Adrenal gland (tissue), 12 donors: ENCODE results near the gene NR1I3. TPM values are rescaled to one million over a fixed set of nuclear protein-coding genes. Genes with fewer than 3 reads are reported as not detected.

ENCODE experiments used
- DNase-seq, 7 donors: peaks; one replicate each; pipeline ENCODE4 v3.0.0-alpha.2; 2019 to 2020
- H3K27ac ChIP-seq, 5 donors: fragments of 200-600 bp; sonication (generic) in 4 of 5; 1 replicate in 3 of 5; 2 replicates in 2 of 5; pipeline versions ENCODE4 v1.5.1 to v1.8.0; 2016 to 2020; ENCODE audit warnings: mild to moderate bottlenecking in 1 of 5
- H3K27me3 ChIP-seq: fragments of 200-600 bp; 2 replicates; pipeline ENCODE4 v1.8.0; 2021
- H3K36me3 ChIP-seq, 2 donors: fragments of 200-600 bp; replicated peaks in 1 of 2; 1 replicate in 1 of 2; 2 replicates in 1 of 2; pipeline versions ENCODE4 v1.5.1 to v1.8.0; 2018 to 2022
- H3K4me1 ChIP-seq, 2 donors: fragments of 200-600 bp; replicated peaks in 1 of 2; 1 replicate in 1 of 2; 2 replicates in 1 of 2; pipeline versions ENCODE4 v1.5.1 to v1.8.0; 2018 to 2021
- H3K4me3 ChIP-seq, 4 donors: fragments of 200-600 bp; sonication (generic) in 3 of 4; one replicate each; pipeline ENCODE4 v1.5.1; 2016 to 2018
- H3K9me3 ChIP-seq, 3 donors: fragments of 200-600 bp; sonication (generic) in 1 of 3; replicated peaks in 1 of 3; 1 replicate in 2 of 3; 2 replicates in 1 of 3; pipeline versions ENCODE4 v1.5.1 to v1.8.0; 2016 to 2021
- CTCF ChIP-seq, 6 experiments: fragments of 450-650 bp in 4 of 6; fragments of 200-600 bp in 2 of 6; sonication (generic) in 1 of 6; IDR thresholded peaks; 1 replicate in 5 of 6; 2 replicates in 1 of 6; pipeline versions ENCODE4 v1.5.1 to v1.8.0; 2016 to 2021; ENCODE audit warnings: antibody characterized with exemption in 6 of 6, mild to moderate bottlenecking in 2 of 6, moderate library complexity in 1 of 6
- POLR2A ChIP-seq, 2 donors: fragments of 450-650 bp; IDR thresholded peaks; one replicate each; pipeline ENCODE4 v1.6.1; 2017; ENCODE audit warnings: antibody characterized with exemption in 2 of 2, mild to moderate bottlenecking in 2 of 2, moderate library complexity in 1 of 2
- WGBS, 4 donors: extraction: QIAGEN DNeasy Blood & Tissue Kit in 2 of 4; methylation state at CpG; one replicate each; pipeline versions ENCODE4 v1.1.5 to v1.1.7; 2013 to 2017; 5-methylcytosine and 5-hydroxymethylcytosine counted together
- intact Hi-C, 2 donors: fragments of 100-400 bp; cut with DNase I; formaldehyde crosslinking; loops; one replicate each; pipeline versions ENCODE4 v1.14.1 to v1.15.0; 2022 to 2023
- polyA plus RNA-seq, 3 donors: library from polyadenylated mRNA; stranded (reverse); fragments of 200-250 nt in 2 of 3; fragments of 350-450 nt in 1 of 3; fragmentation: Illumina TruSeq in 1 of 3; extraction: RNeasy Lipid Tissue Mini Kit (QIAGEN cat#74804) in 1 of 3; gene quantifications; one replicate each; pipeline ENCODE4 v1.2.3, GENCODE V29; 2013 to 2014
- total RNA-seq, 9 donors: library from RNA; depleted of rRNA in 4 of 9; stranded (reverse); fragments of >200 nt in 4 of 9; fragments of 120-200 nt in 1 of 9; fragmentation: NEBNext Ultra II Directional in 1 of 9; extraction: Animal tissue kit (Norgen Biotek cat#: 25700) in 1 of 9; gene quantifications; one replicate each; pipeline versions ENCODE4 v1.1.0 to v1.2.4, GENCODE V29; 2013 to 2023
- donor health status: healthy with polysubstance abuse.
- donor health status: Bipolar disorder and iron deficiency.
- donor health status: DM: yes; HTN: yes; CAD: no.
- donor health status: DM: no; HTN: no; CAD: no.
- donor health status: DM: no; HTN: no; CAD: no.
- donor health status: DM: yes; HTN: yes; CAD: no.

The NR1I3 gene
- total and polyA plus RNA-seq, 12 donors = 0.16 to 0.50 TPM; not detected in 10

- intact Hi-C loops = no loop called here
- H3K4me1 ChIP-seq = peaks cover 5 to 18% of the 10 kb centered on the region in 2 donors
- no peaks in the 10 kb centered on the region for H3K27me3 ChIP-seq
- WGBS, 4 donors = 94 to 96% (median 95%) methylated on average over 5 to 7 of the region's 7 CpGs
- peaks cover 0 to 23% of the 10 kb centered on the region in 2 donors for H3K36me3 ChIP-seq
- H3K4me3 ChIP-seq = no peak overlapping the region
- no peaks in the 10 kb centered on the region for H3K9me3 ChIP-seq
- TF ChIP-seq POLR2A (IDR thresholded peaks at IDR 0.05) (no peak), CTCF (IDR thresholded peaks at IDR 0.05) (no peak)
- H3K27ac ChIP-seq = no peak overlapping the region
- DNase-seq = no peak
Measured at GRCh38 chr1:161230762-161231161, 7.2 kb downstream of the NR1I3 start.

- DNase-seq = no peak
- TF ChIP-seq CTCF (IDR thresholded peaks at IDR 0.05) (no peak), POLR2A (IDR thresholded peaks at IDR 0.05) (no peak)
- Histone ChIP-seq H3K4me3 (no peak overlapping the region), H3K27me3 (no peaks in the 10 kb centered on the region), H3K9me3 (no peaks in the 10 kb centered on the region), H3K27ac (no peak overlapping the region), H3K4me1 (peaks cover 5 to 23% of the 10 kb centered on the region in 2 donors), H3K36me3 (peaks cover 0 to 23% of the 10 kb centered on the region in 2 donors)
- WGBS, 4 donors = 67 to 86% (median 72%) methylated on average over 2 to 3 of the region's 3 CpGs
- intact Hi-C loops = loop anchor here (5.0 to 10.0 kb wide), 5 partner anchors 57 to 152 kb away; partner anchors contain the start of gene CFAP126 (in 1 of the 2)
Measured at GRCh38 chr1:161229896-161230295, 8.1 kb downstream of the NR1I3 start.

- Histone ChIP-seq H3K4me1 (peaks cover 5 to 23% of the 10 kb centered on the region in 2 donors), H3K27ac (peak overlapping the region in 2 of 5 donors; percentile 48 to 67), H3K36me3 (peaks cover 0 to 23% of the 10 kb centered on the region in 2 donors), H3K9me3 (no peaks in the 10 kb centered on the region), H3K27me3 (no peaks in the 10 kb centered on the region), H3K4me3 (peak overlapping the region in 1 of 4 donors; percentile 29)
- intact Hi-C loops = loop anchor here (5.0 to 10.0 kb wide), 5 partner anchors 59 to 154 kb away; partner anchors contain the start of gene CFAP126 (in 1 of the 2)
- DNase-seq = no peak
- WGBS, 4 donors = 71 to 87% (median 77%) methylated on average over 7 of the region's 7 CpGs
- TF ChIP-seq POLR2A (IDR thresholded peaks at IDR 0.05) (no peak), CTCF (IDR thresholded peaks at IDR 0.05) (no peak)
Measured at GRCh38 chr1:161228032-161228431, 10.0 kb downstream of the NR1I3 start.

GRCh38 chr1:161227196-161227871 is 10.7 kb downstream of the NR1I3 start:
- intact Hi-C loops = loop anchor here (5.0 to 10.0 kb wide), 5 partner anchors 60 to 155 kb away; partner anchors contain the start of gene CFAP126 (in 1 of the 2)
- H3K27me3 ChIP-seq = no peaks in the 10 kb centered on the region

More at GRCh38 chr1:161227196-161227871, 10.7 kb downstream of the NR1I3 start:
- peak overlapping the region in 1 of 4 donors; percentile 29 for H3K4me3 ChIP-seq
- H3K4me1 ChIP-seq = peaks cover 5 to 23% of the 10 kb centered on the region in 2 donors
- DNase-seq = peak; percentile 79 to 94 (median 85)
- peak overlapping the region in 2 of 5 donors; percentile 48 to 67 for H3K27ac ChIP-seq
- no peaks in the 10 kb centered on the region for H3K9me3 ChIP-seq
- TF ChIP-seq POLR2A (IDR thresholded peaks at IDR 0.05) (no peak), CTCF (IDR thresholded peaks at IDR 0.05) (peak; percentile 89 to 98 (median 94))
- H3K36me3 ChIP-seq = peaks cover 0 to 23% of the 10 kb centered on the region in 2 donors
- 37 to 48% (median 42%) methylated on average over 10 to 11 of the region's 11 CpGs for WGBS, 4 donors
